Daoy (cell line): ENCODE results near the gene SLCO1B1. TPM values are rescaled to one million over a fixed set of nuclear protein-coding genes. Genes with fewer than 3 reads are reported as not detected.
"Not testable (repeated sequence)": the region's sequence is repeated elsewhere in the genome, so short reads cannot be mapped to it uniquely, and the experiment has no call there.

ENCODE experiments used
- DNase-seq: peaks from one replicate; pipeline ENCODE4 v3.0.0-alpha.2; 2015; ENCODE audit warnings: low read depth
- total RNA-seq: library from RNA; depleted of rRNA; stranded (reverse); fragments of >200 nt; shearing (Covaris generic); gene quantifications from 2 replicates; pipeline ENCODE4 v1.2.3, GENCODE V29; 2014; rRNA removed

The SLCO1B1 gene, protein sequence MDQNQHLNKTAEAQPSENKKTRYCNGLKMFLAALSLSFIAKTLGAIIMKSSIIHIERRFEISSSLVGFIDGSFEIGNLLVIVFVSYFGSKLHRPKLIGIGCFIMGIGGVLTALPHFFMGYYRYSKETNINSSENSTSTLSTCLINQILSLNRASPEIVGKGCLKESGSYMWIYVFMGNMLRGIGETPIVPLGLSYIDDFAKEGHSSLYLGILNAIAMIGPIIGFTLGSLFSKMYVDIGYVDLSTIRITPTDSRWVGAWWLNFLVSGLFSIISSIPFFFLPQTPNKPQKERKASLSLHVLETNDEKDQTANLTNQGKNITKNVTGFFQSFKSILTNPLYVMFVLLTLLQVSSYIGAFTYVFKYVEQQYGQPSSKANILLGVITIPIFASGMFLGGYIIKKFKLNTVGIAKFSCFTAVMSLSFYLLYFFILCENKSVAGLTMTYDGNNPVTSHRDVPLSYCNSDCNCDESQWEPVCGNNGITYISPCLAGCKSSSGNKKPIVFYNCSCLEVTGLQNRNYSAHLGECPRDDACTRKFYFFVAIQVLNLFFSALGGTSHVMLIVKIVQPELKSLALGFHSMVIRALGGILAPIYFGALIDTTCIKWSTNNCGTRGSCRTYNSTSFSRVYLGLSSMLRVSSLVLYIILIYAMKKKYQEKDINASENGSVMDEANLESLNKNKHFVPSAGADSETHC
- total RNA-seq: not detected in 2 replicates

GRCh38 chr12:21130998-21131397, at the start of gene SLCO1B1:
TSS of gene SLCO1B1 (plus strand) at chr12:21131194. CDS start at chr12:21141575, 10,381 bp downstream.
- DNase-seq: no peak

GRCh38 chr12:21084753-21085152, 46.2 kb upstream of the SLCO1B1 start:
- DNase-seq: not testable (repeated sequence)

GRCh38 chr12:21111732-21112131, 19.3 kb upstream of the SLCO1B1 start:
- no peak for DNase-seq

DNA sequence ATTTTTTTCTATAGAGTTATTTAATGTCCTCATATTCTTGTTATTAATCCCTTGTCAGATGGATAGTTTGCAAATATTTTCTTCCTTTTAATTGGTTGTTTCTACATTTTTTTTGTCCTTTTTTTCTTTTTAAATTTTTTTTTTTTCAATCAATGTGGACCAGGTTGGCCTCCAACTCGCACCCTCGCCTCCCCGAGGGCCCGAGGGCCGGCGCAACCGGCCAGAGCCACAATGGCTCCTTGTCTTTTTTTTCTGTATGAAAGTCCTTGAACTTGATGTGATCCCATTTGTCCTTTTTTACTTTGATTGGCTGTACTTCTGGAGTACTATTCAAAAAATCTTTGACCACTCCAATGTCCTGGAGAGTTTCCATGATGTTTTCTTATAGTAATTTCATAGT, 17.7 kb upstream of the SLCO1B1 start:
- DNase-seq: no peak

DNA sequence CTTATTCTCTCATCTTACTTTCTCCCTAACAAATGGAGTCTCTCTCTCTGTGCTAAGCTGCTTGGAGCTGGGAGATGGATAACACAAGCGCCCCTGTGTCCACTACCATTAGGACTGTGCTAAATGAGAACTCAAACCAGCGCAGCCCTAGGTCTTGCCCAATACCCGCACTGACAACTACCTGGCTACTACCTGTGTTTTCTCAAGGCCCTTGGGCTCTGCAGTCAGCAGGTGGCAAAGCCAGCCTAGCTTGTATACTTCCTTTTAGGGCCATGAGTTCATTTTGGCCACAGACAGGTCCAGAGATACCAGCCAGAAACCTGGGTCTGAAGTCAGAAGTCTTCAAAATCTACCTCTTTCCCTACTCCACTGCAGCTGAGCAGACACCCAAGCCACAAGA, 13.0 kb upstream of the SLCO1B1 start:
- DNase-seq: no peak

GRCh38 chr12:21118760-21119159, 12.2 kb upstream of the SLCO1B1 start:
- DNase-seq: no peak

- no peak for DNase-seq
Measured at GRCh38 chr12:21129351-21129750, 1.6 kb upstream of the SLCO1B1 start.

DNA sequence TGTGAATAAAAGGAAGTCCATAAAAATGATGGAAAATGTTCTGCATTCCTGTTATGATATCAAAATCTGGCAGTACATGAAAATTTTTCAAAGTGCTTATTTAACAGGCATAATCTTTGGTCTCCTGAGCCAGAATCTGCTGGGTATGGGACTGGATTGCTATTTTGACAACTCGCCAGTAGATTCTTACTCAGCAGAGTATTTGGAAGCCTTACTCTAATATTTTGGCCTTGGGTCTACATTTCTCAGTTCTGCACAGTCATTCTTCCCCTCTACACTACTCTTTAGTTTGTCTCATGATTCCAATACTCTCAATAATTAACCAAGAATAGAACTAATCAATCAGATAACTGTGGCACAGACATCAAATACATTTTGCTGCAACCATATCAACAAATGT, 1.1 kb upstream of the SLCO1B1 start:
- DNase-seq: no peak

DNA sequence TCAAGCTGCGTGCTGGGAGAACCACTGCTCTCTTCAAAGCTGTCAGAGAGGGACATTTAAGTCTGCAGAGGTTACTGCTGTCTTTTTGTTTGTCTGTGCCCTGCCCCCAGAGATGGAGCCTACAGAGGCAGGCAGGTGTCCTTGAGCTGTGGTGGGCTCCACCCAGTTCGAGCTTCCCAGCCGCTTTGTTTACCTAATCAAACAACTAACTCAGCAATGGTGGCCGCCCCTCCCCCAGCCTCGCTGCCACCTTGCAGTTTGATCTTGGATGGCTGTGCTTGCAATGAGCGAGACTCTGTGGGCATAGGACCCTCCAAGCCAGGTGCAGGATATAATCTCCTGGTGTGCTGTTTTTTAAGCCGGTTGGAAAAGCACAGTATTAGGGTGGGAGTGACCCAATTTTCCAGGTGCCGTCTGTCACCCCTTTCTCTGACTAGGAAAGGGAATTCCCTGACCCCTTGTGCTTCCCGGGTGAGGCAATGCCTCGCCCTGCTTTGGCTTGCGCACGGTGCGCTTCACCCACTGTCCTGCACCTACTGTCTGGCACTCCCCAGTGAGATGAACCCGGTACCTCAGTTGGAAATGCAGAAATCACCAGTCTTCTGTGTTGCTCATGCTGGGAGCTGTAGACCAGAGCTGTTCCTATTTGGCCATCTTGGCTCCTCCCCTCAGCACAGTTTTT, 6.5 kb downstream of the SLCO1B1 start:
- not testable (repeated sequence) for DNase-seq

- DNase-seq: no peak
Measured at GRCh38 chr12:21138016-21138415, 7.0 kb downstream of the SLCO1B1 start.

GRCh38 chr12:21144309-21144708, 13.3 kb downstream of the SLCO1B1 start:
- no peak for DNase-seq

DNA sequence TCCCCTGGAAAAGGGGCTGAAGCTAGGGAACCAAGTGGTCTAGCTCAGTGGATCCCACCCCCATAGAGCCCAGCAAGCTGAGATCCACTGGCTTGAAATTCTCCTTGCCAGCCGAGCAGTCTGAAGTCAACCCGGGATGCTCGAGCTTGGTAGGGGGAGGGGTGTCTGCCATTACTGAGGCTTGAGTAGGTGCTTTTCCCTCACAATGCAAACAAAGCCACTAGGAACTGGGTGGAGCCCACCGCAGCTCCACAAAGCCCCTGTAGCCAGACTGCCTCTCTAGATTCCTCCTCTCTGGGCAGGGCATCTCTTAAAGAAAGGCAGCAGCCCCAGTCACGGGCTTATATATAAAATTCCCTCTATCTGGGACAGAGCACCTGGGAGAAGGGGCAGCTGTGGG, 18.9 kb downstream of the SLCO1B1 start:
- DNase-seq: not testable (repeated sequence)

DNA sequence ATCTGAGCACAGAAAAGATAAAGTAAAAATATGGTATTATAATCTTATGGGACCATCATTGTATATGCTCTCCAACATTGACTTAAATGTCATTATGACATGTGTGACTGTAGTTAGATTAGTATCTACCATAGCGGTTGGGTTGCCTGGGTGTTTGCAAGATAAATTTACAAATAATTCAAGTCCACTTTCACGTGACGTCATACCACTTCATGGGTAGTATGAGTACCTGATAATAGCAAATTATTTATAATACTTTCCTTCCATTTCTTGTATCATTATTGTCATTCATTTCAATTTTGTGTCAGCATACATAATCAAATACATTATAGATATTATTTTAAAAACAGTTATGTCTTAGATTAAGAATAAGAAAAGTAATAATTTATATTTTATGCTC, 20.2 kb downstream of the SLCO1B1 start:
- no peak for DNase-seq

- no peak for DNase-seq
Measured at GRCh38 chr12:21155522-21156351, 24.7 kb downstream of the SLCO1B1 start.

DNA sequence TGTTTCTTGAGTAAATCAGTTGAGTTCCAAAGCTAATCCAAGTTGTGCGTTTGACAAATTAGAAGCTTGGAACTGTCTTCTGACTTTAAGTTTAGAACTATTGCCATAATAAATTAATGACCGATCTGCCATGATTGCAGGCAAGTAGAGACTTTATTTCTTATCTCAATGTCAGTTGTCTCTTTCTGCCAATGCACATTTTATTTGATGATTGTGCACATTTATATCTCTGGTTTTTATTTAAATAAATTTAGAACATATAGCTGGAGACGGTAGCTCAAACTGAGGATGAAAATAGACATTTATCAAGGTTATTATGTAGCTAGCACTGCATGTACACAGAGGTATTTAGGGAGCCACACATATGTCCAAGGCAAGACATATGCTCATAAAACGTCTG, 34.1 kb downstream of the SLCO1B1 start:
- DNase-seq: no peak

GRCh38 chr12:21169878-21170472, 39.0 kb downstream of the SLCO1B1 start:
- DNase-seq: peak; percentile 13

DNA sequence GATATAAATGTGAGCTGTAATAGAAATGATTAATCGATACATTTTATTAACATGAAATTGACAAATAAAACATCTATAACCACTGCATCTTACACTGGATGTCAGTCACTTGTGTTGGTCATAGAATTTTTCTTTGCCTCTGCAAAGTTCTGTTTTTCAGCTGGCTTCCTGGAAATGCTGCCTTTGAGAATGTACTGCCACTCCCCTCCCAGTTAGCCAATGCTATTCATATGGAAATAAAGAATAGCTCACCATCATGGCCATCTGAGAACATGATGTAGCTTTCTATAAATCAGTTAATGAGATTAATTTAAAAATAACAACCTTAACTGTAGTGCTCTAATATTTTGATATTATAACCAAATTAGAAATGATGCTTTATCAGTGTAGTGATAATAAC, 41.1 kb downstream of the SLCO1B1 start:
- no peak for DNase-seq

DNA sequence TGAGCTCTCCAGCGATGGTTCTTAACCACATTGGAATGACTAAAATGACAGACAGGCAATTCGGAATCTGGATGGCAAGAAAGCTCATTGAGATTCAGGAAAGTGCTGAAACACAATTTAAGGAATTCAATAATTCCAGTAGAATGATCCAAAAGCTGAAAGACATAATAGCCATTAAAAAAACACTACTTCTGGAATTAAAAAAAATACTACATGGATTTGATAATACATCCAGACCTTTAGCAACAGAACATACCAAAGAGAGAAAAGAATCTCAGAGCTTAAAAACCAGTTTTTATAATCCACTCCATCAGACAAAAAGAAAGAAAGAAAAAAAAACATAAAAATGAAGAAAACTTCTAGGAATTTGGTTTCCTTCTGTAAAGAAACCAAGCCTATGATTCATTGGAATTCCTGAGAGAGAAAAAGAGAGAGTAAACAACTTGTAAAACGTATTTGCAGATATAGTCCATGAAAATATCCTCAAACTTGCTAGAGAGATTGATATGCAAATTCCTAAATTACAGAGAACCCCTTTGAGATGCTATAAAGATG, 52.8 kb downstream of the SLCO1B1 start:
- no peak for DNase-seq

DNA sequence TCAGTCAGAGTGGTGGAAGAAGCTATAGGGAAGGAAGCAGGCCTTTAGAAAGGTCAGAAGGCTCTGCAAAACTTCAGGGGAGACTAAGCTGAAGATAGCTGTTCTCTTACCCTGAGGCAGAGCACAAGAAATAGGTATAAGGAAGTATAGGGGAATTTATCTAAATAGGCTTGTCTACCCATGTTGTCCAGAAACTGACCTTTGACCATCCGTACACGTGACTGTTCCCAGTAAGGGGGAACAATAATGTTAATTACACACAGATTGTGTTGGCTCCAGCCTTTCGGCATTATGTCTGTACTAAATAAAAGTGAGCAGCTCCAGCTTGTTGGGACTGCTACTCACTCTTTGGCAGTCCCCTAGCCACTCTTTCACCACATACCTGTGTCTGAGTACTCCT, 59.0 kb downstream of the SLCO1B1 start:
- no peak for DNase-seq

DNA sequence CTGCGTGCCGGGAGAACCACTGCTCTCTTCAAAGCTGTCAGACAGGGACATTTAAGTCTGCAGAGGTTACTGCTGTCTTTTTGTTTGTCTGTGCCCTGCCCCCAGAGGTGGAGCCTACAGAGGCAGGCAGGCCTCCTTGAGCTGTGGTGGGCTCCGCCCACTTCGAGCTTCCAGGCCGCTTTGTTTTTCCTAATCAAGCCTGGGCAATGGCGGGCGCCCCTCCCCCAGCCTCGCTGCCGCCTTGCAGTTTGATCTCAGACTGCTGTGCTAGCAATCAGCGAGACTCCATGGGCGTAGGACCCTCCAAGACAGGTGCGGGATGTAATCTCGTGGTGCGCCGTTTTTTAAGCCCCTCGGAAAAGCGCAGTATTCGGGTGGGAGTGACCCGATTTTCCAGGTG, 83.4 kb downstream of the SLCO1B1 start:
- not testable (repeated sequence) for DNase-seq

DNA sequence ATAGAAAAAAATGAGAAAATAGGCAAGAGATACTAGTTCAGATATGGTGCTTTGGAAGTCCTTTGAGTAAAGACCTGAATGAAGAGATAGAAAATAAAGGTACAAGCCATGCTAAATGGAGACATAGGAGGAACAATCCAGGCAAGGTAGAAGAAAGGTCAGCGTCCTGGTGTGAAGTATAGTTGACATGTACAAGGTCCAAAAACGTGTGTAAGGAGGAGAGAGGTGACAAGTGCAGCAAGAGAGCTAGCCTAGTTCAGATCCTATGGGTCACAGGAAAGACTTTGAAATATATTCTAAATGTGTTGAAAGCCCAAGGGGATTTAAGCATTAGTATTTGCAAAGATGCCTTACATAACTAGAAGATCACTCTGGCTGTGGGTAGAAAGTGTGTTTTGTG, 88.2 kb downstream of the SLCO1B1 start:
- DNase-seq: no peak
